OCI-LY3 (cell line): Measurements from ENCODE around the gene ZNF280B.

Experiments
- H2AFZ ChIP-seq: fragments of 200-600, 300-600 bp; shearing (Covaris generic); 2 replicates; pipeline ENCODE4 v1.6.0; 2014; ENCODE audit warnings: antibody characterized with exemption, low read depth, low read length
- H3K27ac ChIP-seq: fragments of 200-600, 300-600 bp; sonication (generic); 2 replicates; pipeline ENCODE4 v1.5.1; 2014; ENCODE audit warnings: mild to moderate bottlenecking, low read length, moderate library complexity, mixed read lengths
- H3K27me3 ChIP-seq: fragments of 200-600, 300-600 bp; sonication (generic); 2 replicates; pipeline ENCODE4 v1.6.1; 2014; ENCODE audit warnings: low read depth, low read length, mixed read lengths
- H3K36me3 ChIP-seq: fragments of 200-600, 300-600 bp; sonication (generic); replicated peaks from 2 replicates; pipeline ENCODE3; 2014; ENCODE audit warnings: low read depth, low read length, mixed read lengths
- H3K4me1 ChIP-seq: fragments of 300-600, 200-600 bp; sonication (generic); 2 replicates; pipeline ENCODE4 v1.6.1; 2014; ENCODE audit warnings: low read length, mixed read lengths
- H3K4me2 ChIP-seq: fragments of 200-600, 300-600 bp; sonication (generic); 2 replicates; pipeline ENCODE4 v1.6.1; 2014; ENCODE audit warnings: low read length, mixed read lengths
- H3K4me3 ChIP-seq: fragments of 300-600, 200-600 bp; sonication (generic); 2 replicates; pipeline ENCODE4 v1.5.1; 2014; ENCODE audit warnings: antibody characterized with exemption, mild to moderate bottlenecking, low read length, moderate library complexity
- H3K79me2 ChIP-seq: fragments of 300-600, 200-600 bp; shearing (Covaris generic); 2 replicates; pipeline ENCODE4 v1.6.1; 2014; ENCODE audit warnings: mild to moderate bottlenecking, low read length, mixed read lengths
- H3K9ac ChIP-seq: fragments of 300-600, 200-600 bp; shearing (Covaris generic); 2 replicates; pipeline ENCODE4 v1.6.0; 2014; ENCODE audit warnings: mild to moderate bottlenecking, low read length, moderate library complexity
- H3K9me3 ChIP-seq: fragments of 200-600, 300-600 bp; shearing (Covaris generic); 2 replicates; pipeline ENCODE4 v1.6.1; 2014; ENCODE audit warnings: low read length, mixed read lengths; ENCODE audit not compliant: insufficient read depth
- H4K20me1 ChIP-seq: fragments of 200-600, 300-600 bp; sonication (generic); 2 replicates; pipeline ENCODE4 v1.6.1; 2016; ENCODE audit warnings: low read length, mixed read lengths; ENCODE audit not compliant: insufficient read depth
- CTCF ChIP-seq: fragments of 200-600, 300-600 bp; sonication (generic); IDR thresholded peaks from 2 replicates; pipeline ENCODE4 v1.5.1; 2014; ENCODE audit warnings: antibody characterized with exemption, low read length, low read depth
- EZH2phosphoT487 ChIP-seq: fragments of 200-600 bp; shearing (Covaris generic); IDR thresholded peaks from 2 replicates; pipeline ENCODE4 v1.6.1; 2018; ENCODE audit warnings: antibody characterized with exemption, mixed run types, low read depth

The ZNF280B gene

GRCh38 chr22:22521631-22522030, 13.1 kb upstream of the ZNF280B start:
- H3K27ac ChIP-seq: no peak overlapping the region
- no peak overlapping the region for H3K4me2 ChIP-seq
- H3K79me2 ChIP-seq: no peaks in the 10 kb centered on the region
- H4K20me1 ChIP-seq: no peaks in the 10 kb centered on the region
- no peaks in the 10 kb centered on the region for H3K36me3 ChIP-seq
- H3K9me3 ChIP-seq: no peaks in the 10 kb centered on the region
- no peaks in the 10 kb centered on the region for H3K27me3 ChIP-seq
- no peak for TF ChIP-seq EZH2phosphoT487
- TF ChIP-seq CTCF: no peak
- H3K4me1 ChIP-seq: peaks cover 17% of the 10 kb centered on the region
- no peak overlapping the region for H3K4me3 ChIP-seq
- H3K9ac ChIP-seq: no peak overlapping the region
- H2AFZ ChIP-seq: no peak overlapping the region

- Histone ChIP-seq H3K4me3 (no peak overlapping the region), H4K20me1 (no peaks in the 10 kb centered on the region), H3K4me2 (no peak overlapping the region), H3K36me3 (no peaks in the 10 kb centered on the region), H3K4me1 (peaks cover 17% of the 10 kb centered on the region), H3K79me2 (no peaks in the 10 kb centered on the region), H3K27ac (no peak overlapping the region), H3K9me3 (no peaks in the 10 kb centered on the region), H2AFZ (no peak overlapping the region), H3K27me3 (no peaks in the 10 kb centered on the region), H3K9ac (no peak overlapping the region)
- TF ChIP-seq EZH2phosphoT487 (no peak), CTCF (no peak)
Observed at GRCh38 chr22:22520667-22521602, 12.4 kb upstream of the ZNF280B start.

GRCh38 chr22:22520020-22520656, 11.6 kb upstream of the ZNF280B start, which contains the start of gene ZNF280A:
Gene ZNF280A (minus strand): TSS chr22:22520270. CDS start chr22:22515630, 4,640 bp downstream.
- no peaks in the 10 kb centered on the region for H3K79me2 ChIP-seq
- H4K20me1 ChIP-seq: no peaks in the 10 kb centered on the region
- H3K9ac ChIP-seq: no peak within 1 kb of the TSS
- peaks cover 17% of the 10 kb centered on the region for H3K4me1 ChIP-seq
- TF ChIP-seq EZH2phosphoT487: no peak
- TF ChIP-seq CTCF: no peak
- no peaks in the 10 kb centered on the region for H3K36me3 ChIP-seq
- no peak within 1 kb of the TSS for H3K27ac ChIP-seq
- no peaks in the 10 kb centered on the region for H3K27me3 ChIP-seq
- no peak within 1 kb of the TSS for H3K4me3 ChIP-seq
- no peaks in the 10 kb centered on the region for H3K9me3 ChIP-seq
- H2AFZ ChIP-seq: no peak within 1 kb of the TSS
- no peak within 1 kb of the TSS for H3K4me2 ChIP-seq

- Histone ChIP-seq H3K27me3 (no peaks in the 10 kb centered on the region), H3K36me3 (no peaks in the 10 kb centered on the region), H3K9ac (no peak overlapping the region), H3K27ac (no peak overlapping the region), H3K4me2 (no peak overlapping the region), H3K4me1 (peaks cover 17% of the 10 kb centered on the region), H3K9me3 (no peaks in the 10 kb centered on the region), H3K4me3 (no peak overlapping the region), H4K20me1 (no peaks in the 10 kb centered on the region), H2AFZ (no peak overlapping the region), H3K79me2 (no peaks in the 10 kb centered on the region)
- TF ChIP-seq EZH2phosphoT487: no peak
- no peak for TF ChIP-seq CTCF
Observed at GRCh38 chr22:22519591-22519990, 11.0 kb upstream of the ZNF280B start.
